K562 (cell line): Measurements from ENCODE around the gene MRPL40. TPM values are rescaled to one million over a fixed set of nuclear protein-coding genes. Genes with fewer than 3 reads are reported as not detected.

ENCODE experiments used
- FOXK1 ChIP-seq: sonication (generic); formaldehyde crosslinking; IDR thresholded peaks from 2 replicates; pipeline ENCODE4 v1.8.0; 2022; ENCODE audit warnings: missing genetic modification reagents, mild to moderate bottlenecking, borderline replicate concordance
- GABPA ChIP-seq: fragments of 200-800 bp; sonication (Bioruptor generic); conservative IDR thresholded peaks from 2 replicates; pipeline ENCODE4 v1.6.1; 2016; ENCODE audit warnings: low read depth, missing genetic modification characterization, missing compliant biosample characterization
- GATAD2B ChIP-seq: fragments of 450-650 bp; IDR thresholded peaks from 2 replicates; pipeline ENCODE4 v1.6.1; 2017; ENCODE audit warnings: mild to moderate bottlenecking, borderline replicate concordance
- HDAC6 ChIP-seq: IDR thresholded peaks from 2 replicates; pipeline ENCODE4 v1.6.1; 2012; ENCODE audit warnings: low read depth, mild to moderate bottlenecking, control low read depth, inconsistent platforms, low read length, moderate library complexity
- HLTF ChIP-seq: fragments of 450-650 bp; IDR thresholded peaks from 2 replicates; pipeline ENCODE4 v1.6.1; 2016
- HMG20A ChIP-seq: fragments of 450-650 bp; formaldehyde crosslinking; conservative IDR thresholded peaks from 2 replicates; pipeline ENCODE4 v1.4.0; 2020; ENCODE audit warnings: mild to moderate bottlenecking, mixed read lengths
- KLF10 ChIP-seq: fragments of 250-450 bp; sonication (Bioruptor Pico); IDR thresholded peaks from 2 replicates; pipeline ENCODE4 v1.6.1; 2021; ENCODE audit warnings: matching md5 sums
- MCM5 ChIP-seq: fragments of 450-650 bp; IDR thresholded peaks from 2 replicates; pipeline ENCODE4 v1.6.1; 2016; ENCODE audit warnings: low read depth
- PHTF2 ChIP-seq: fragments of 250-450 bp; sonication (Bioruptor Pico); IDR thresholded peaks from 2 replicates; pipeline ENCODE4 v1.5.0; 2021; ENCODE audit warnings: mild to moderate bottlenecking
- PURB ChIP-seq: sonication (generic); formaldehyde crosslinking; IDR thresholded peaks from 2 replicates; pipeline ENCODE4 v1.9.0; 2021; ENCODE audit warnings: low read depth, mild to moderate bottlenecking, missing genetic modification reagents
- SREBF2 ChIP-seq: sonication (generic); formaldehyde crosslinking; IDR thresholded peaks from 2 replicates; pipeline ENCODE4 v1.4.0; 2020; ENCODE audit warnings: mild to moderate bottlenecking, missing genetic modification reagents
- YY1 ChIP-seq, 3 experiments: IDR thresholded peaks; 2 replicates each; pipeline ENCODE4 v1.6.1; 2011; ENCODE audit warnings: low read length in 2 of 3, mild to moderate bottlenecking in 2 of 3, moderate library complexity in 2 of 3, borderline replicate concordance in 1 of 3, control low read depth in 1 of 3, low read depth in 1 of 3; ENCODE audit not compliant: insufficient read depth in 3 of 3, insufficient replicate concordance in 2 of 3, control insufficient read depth in 1 of 3, insufficient read length in 1 of 3; ENCODE audit errors: extremely low read depth in 1 of 3
- ZNF146 ChIP-seq: IDR thresholded peaks from one replicate; pipeline ENCODE4 v1.6.1; 2018; ENCODE audit warnings: missing compliant biosample characterization; ENCODE audit not compliant: unreplicated experiment
- ZNF668 ChIP-seq: fragments of 250-450 bp; sonication (Bioruptor Pico); IDR thresholded peaks from 2 replicates; pipeline ENCODE4 v1.8.0; 2022; ENCODE audit warnings: mild to moderate bottlenecking, inconsistent platforms
- ZNF75A ChIP-seq: fragments of 450-650 bp; formaldehyde crosslinking; IDR thresholded peaks from 2 replicates; pipeline ENCODE4 v1.4.0; 2020; ENCODE audit warnings: mild to moderate bottlenecking
- ZNF79 ChIP-seq: fragments of 250-450 bp; sonication (Bioruptor Pico); IDR thresholded peaks from 2 replicates; pipeline ENCODE4 v1.4.0; 2020; ENCODE audit warnings: low read depth, mild to moderate bottlenecking, moderate library complexity
- ZZZ3 ChIP-seq: fragments of 450-650 bp; IDR thresholded peaks from 2 replicates; pipeline ENCODE4 v1.6.1; 2016; ENCODE audit warnings: antibody characterized with exemption, mild to moderate bottlenecking, moderate library complexity
- polyA plus RNA-seq, 8 experiments: library from polyadenylated mRNA; depleted of rRNA in 4 of 8; stranded (reverse) in 5 of 8; unstranded in 3 of 8; fragments of >200 nt; fragmentation: Nextera tagmentation in 2 of 8; fragmentation: Illumina TruSeq in 1 of 8; extraction: Ambion mirVana in 2 of 8; extraction: Trizol in 1 of 8; gene quantifications; 2 replicates each; pipeline versions ENCODE4 v1.2.1 to v1.2.3, GENCODE V29; 2011 to 2014; ENCODE audit warnings: inconsistent platforms in 1 of 8, missing spikeins in 1 of 8
- total RNA-seq, 7 experiments: library from RNA; depleted of rRNA in 6 of 7; stranded (reverse); fragments of >200 nt in 6 of 7; fragmentation: Illumina TruSeq in 2 of 7; extraction: Trizol in 2 of 7; gene quantifications; 2 replicates each; pipeline versions ENCODE4 v1.2.1 to v1.2.3, GENCODE V29; 2011 to 2021; ENCODE audit warnings: low replicate concordance in 1 of 7
- TF ChIP-seq, protein P1 (sequence below), 2 experiments: fragments of 450-650 bp in 1 of 2; IDR thresholded peaks; 2 replicates each; pipeline ENCODE4 v1.6.1; 2011 to 2017; ENCODE audit warnings: low read depth in 2 of 2, antibody characterized with exemption in 1 of 2, borderline replicate concordance in 1 of 2, low read length in 1 of 2, mild to moderate bottlenecking in 1 of 2, mixed read lengths in 1 of 2; ENCODE audit not compliant: control insufficient read depth in 1 of 2
- TF ChIP-seq, protein P2 (sequence below): fragments of 450-650 bp; IDR thresholded peaks from 2 replicates; pipeline ENCODE4 v1.6.1; 2017; ENCODE audit warnings: antibody characterized with exemption
- TF ChIP-seq, protein P3 (sequence below): fragments of 250-450 bp; sonication (Bioruptor Pico); IDR thresholded peaks from 2 replicates; pipeline ENCODE4 v1.4.0; 2020; ENCODE audit warnings: mild to moderate bottlenecking

Gene MRPL40
- total and polyA plus RNA-seq, 9 of the 15 experiments (the other 6 are each of a cell fraction or from before 2014, with no cell fraction given) = 132 to 652 (median 208) TPM

DNA sequence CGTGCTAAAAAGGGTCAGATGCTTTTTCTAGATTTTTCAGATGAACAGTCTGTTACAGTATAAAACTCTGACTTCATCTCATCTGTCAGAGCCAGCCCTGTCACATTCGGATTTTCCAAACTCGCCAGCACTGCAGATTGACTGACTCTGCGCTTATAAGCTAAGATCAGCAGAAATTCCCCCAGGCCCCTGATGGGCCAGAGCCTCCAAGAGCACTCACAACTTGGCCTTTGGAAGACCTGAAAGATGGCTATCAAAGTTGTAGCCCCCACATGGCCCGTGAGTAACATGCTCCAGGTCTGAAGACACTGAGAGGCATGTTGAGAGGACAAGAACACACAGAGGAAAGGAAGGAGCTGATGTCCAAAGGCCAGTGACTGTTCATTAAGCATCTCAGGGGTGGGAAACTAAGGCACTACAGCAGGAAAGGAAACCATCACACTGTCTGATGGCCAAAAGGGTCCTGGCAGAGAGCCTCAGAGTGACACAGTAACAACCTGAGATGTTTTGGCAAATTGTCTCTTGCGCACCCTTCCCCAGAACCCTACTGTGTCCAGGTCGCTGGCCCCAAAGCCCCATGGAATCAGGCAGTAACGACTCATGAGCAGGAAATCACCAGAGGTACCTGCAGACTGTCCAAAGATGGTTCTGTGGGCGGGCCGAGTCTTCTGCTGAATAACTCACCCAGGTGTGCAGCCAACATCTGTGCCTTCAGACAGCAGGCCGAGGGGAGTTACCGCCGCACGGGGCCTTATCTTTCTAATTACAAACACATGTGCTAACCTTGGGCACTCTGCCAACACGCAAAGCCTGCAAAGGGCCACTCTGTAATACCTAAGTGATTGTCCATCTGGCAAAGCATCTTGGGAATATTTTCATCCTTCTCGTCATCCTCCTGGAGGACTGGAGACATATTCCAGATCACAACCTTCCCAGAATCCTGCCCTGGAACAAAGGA lies 24.4 kb upstream of the MRPL40 start (continued):
- no peak for TF ChIP-seq ZNF75A (CRISPR knock-in tag)
- TF ChIP-seq PURB = no peak
- no peak for TF ChIP-seq MCM5
- TF ChIP-seq, protein P1, sequence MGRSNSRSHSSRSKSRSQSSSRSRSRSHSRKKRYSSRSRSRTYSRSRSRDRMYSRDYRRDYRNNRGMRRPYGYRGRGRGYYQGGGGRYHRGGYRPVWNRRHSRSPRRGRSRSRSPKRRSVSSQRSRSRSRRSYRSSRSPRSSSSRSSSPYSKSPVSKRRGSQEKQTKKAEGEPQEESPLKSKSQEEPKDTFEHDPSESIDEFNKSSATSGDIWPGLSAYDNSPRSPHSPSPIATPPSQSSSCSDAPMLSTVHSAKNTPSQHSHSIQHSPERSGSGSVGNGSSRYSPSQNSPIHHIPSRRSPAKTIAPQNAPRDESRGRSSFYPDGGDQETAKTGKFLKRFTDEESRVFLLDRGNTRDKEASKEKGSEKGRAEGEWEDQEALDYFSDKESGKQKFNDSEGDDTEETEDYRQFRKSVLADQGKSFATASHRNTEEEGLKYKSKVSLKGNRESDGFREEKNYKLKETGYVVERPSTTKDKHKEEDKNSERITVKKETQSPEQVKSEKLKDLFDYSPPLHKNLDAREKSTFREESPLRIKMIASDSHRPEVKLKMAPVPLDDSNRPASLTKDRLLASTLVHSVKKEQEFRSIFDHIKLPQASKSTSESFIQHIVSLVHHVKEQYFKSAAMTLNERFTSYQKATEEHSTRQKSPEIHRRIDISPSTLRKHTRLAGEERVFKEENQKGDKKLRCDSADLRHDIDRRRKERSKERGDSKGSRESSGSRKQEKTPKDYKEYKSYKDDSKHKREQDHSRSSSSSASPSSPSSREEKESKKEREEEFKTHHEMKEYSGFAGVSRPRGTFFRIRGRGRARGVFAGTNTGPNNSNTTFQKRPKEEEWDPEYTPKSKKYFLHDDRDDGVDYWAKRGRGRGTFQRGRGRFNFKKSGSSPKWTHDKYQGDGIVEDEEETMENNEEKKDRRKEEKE (IDR thresholded peaks at IDR 0.05; ENCODE audit: borderline replicate concordance in 1 of 2, control insufficient read depth in 1 of 2, low read depth in 2 of 2, low read length in 1 of 2) = no peak
- no peak for TF ChIP-seq YY1 (IDR thresholded peaks at IDR 0.05; ENCODE audit: borderline replicate concordance in 1 of 3, control insufficient read depth in 1 of 3, extremely low read depth in 1 of 3, insufficient read depth in 3 of 3, insufficient read length in 1 of 3, insufficient replicate concordance in 2 of 3, low read depth in 1 of 3, low read length in 2 of 3)
- TF ChIP-seq HLTF = 0 out of 2 replicates have a peak, but pooled peaks have one; percentile 36
- no peak for TF ChIP-seq SREBF2 (CRISPR knock-in tag)
- no peak for TF ChIP-seq GABPA
- TF ChIP-seq KLF10 (CRISPR knock-in tag) = 0 out of 2 replicates have a peak, but pooled peaks have one; percentile 11
- 0 out of 2 replicates have a peak, but pooled peaks have one; percentile 62 for TF ChIP-seq ZZZ3
- no peak for TF ChIP-seq ZNF668
- TF ChIP-seq PHTF2 (CRISPR knock-in tag) = no peak
- TF ChIP-seq ZNF79 = no peak
- TF ChIP-seq GATAD2B = no peak
- TF ChIP-seq, protein P2, sequence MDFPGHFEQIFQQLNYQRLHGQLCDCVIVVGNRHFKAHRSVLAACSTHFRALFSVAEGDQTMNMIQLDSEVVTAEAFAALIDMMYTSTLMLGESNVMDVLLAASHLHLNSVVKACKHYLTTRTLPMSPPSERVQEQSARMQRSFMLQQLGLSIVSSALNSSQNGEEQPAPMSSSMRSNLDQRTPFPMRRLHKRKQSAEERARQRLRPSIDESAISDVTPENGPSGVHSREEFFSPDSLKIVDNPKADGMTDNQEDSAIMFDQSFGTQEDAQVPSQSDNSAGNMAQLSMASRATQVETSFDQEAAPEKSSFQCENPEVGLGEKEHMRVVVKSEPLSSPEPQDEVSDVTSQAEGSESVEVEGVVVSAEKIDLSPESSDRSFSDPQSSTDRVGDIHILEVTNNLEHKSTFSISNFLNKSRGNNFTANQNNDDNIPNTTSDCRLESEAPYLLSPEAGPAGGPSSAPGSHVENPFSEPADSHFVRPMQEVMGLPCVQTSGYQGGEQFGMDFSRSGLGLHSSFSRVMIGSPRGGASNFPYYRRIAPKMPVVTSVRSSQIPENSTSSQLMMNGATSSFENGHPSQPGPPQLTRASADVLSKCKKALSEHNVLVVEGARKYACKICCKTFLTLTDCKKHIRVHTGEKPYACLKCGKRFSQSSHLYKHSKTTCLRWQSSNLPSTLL = no peak
- TF ChIP-seq HDAC6 = 0 out of 2 replicates have a peak, but pooled peaks have one; percentile 14
- TF ChIP-seq, protein P3, sequence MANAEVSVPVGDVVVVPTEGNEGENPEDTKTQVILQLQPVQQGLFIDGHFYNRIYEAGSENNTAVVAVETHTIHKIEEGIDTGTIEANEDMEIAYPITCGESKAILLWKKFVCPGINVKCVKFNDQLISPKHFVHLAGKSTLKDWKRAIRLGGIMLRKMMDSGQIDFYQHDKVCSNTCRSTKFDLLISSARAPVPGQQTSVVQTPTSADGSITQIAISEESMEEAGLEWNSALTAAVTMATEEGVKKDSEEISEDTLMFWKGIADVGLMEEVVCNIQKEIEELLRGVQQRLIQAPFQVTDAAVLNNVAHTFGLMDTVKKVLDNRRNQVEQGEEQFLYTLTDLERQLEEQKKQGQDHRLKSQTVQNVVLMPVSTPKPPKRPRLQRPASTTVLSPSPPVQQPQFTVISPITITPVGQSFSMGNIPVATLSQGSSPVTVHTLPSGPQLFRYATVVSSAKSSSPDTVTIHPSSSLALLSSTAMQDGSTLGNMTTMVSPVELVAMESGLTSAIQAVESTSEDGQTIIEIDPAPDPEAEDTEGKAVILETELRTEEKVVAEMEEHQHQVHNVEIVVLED = no peak
- TF ChIP-seq HMG20A (CRISPR knock-in tag) = no peak
- no peak; the same call in 1 of the 2 replicates for TF ChIP-seq FOXK1 (CRISPR knock-in tag)
- TF ChIP-seq ZNF146 = no peak
